AG04450 (cell line): ENCODE data around the gene ARX. TPM values are rescaled to one million over a fixed set of nuclear protein-coding genes. Genes with fewer than 3 reads are reported as not detected.
A peak's percentile ranks its signal among the peaks of the same experiment; 100 is the strongest.

Experiments
- CTCF ChIA-PET: fragments of 300-600, 350-600 bp; formaldehyde crosslinking; extraction: SDS; loops from one replicate; lab custom pipeline; 2022; ENCODE audit warnings: antibody characterized with exemption, inconsistent platforms; lab: Charles Lee
- POLR2A ChIA-PET: fragments of 350-600 bp; formaldehyde crosslinking; extraction: SDS; loops from one replicate; lab custom pipeline; 2021; ENCODE audit warnings: antibody characterized with exemption, inconsistent platforms; lab: Yijun Ruan, JAX
- DNase-seq: peaks from one replicate; pipeline ENCODE4 v3.0.0-alpha.2; 2011; ENCODE audit warnings: low read depth, low spot score
- H3K27ac ChIP-seq: one replicate; pipeline ENCODE4 v1.5.1; 2012; ENCODE audit warnings: low read depth, low read length, control low read depth
- H3K27me3 ChIP-seq: one replicate; pipeline ENCODE4 v1.6.0; 2012; ENCODE audit warnings: low read length; ENCODE audit not compliant: control insufficient read depth, insufficient read depth
- H3K4me3 ChIP-seq: 2 replicates; pipeline ENCODE4 v1.5.1; 2011; ENCODE audit warnings: mild to moderate bottlenecking, low read depth, low read length, control low read depth
- H3K9me3 ChIP-seq: 2 replicates; pipeline ENCODE4 v1.5.1; 2012; ENCODE audit warnings: low read length; ENCODE audit not compliant: control insufficient read depth, insufficient read depth
- CTCF ChIP-seq: IDR thresholded peaks from 2 replicates; pipeline ENCODE4 v1.5.1; 2011; ENCODE audit warnings: low read depth, low read length, control low read depth, inconsistent platforms
- polyA plus RNA-seq: library from polyadenylated mRNA; depleted of rRNA; stranded (reverse); fragments of >200 nt; gene quantifications from 2 replicates; pipeline ENCODE4 v1.2.3, GENCODE V29; 2011

The ARX gene
- polyA plus RNA-seq, 1 experiment: not detected

GRCh38 chrX:25005382-25006185 is 10.2 kb downstream of the ARX start:
- ChIA-PET POLR2A (no interaction called here), CTCF (no interaction called here)
- H3K9me3 ChIP-seq: no peaks in the 10 kb centered on the region; the same call in 1 of the 2 replicates
- no peak overlapping the region for H3K27ac ChIP-seq
- no peak for TF ChIP-seq CTCF
- H3K27me3 ChIP-seq: peaks cover 69% of the 10 kb centered on the region
- H3K4me3 ChIP-seq: peak overlapping the region; percentile 7; the same call in 1 of the 2 replicates
- no peak for DNase-seq

GRCh38 chrX:25005034-25005381 is 10.8 kb downstream of the ARX start:
- no peaks in the 10 kb centered on the region; the same call in 1 of the 2 replicates for H3K9me3 ChIP-seq
- POLR2A ChIA-PET: no interaction called here
- no peak for DNase-seq
- peaks cover 65% of the 10 kb centered on the region for H3K27me3 ChIP-seq
- no peak overlapping the region for H3K27ac ChIP-seq
- TF ChIP-seq CTCF: no peak
- CTCF ChIA-PET: no interaction called here
- peak overlapping the region; percentile 7; the same call in 1 of the 2 replicates for H3K4me3 ChIP-seq

GRCh38 chrX:25004485-25005032 is 11.2 kb downstream of the ARX start:
- POLR2A ChIA-PET: no interaction called here
- Histone ChIP-seq H3K9me3 (no peaks in the 10 kb centered on the region; the same call in 1 of the 2 replicates), H3K27ac (no peak overlapping the region), H3K27me3 (peaks cover 61% of the 10 kb centered on the region), H3K4me3 (no peak overlapping the region)
- no peak for TF ChIP-seq CTCF
- no peak for DNase-seq
- CTCF ChIA-PET: interaction anchor here (0.5 to 1.0 kb wide), 2 partner anchors 226 to 252 kb away, joined by 3 to 4 read pairs; no protein-coding TSS in a partner anchor

GRCh38 chrX:25004040-25004439 is 11.7 kb downstream of the ARX start:
- CTCF ChIA-PET: interaction anchor here (0.5 to 1.0 kb wide), 2 partner anchors 225 to 251 kb away, joined by 3 to 4 read pairs; no protein-coding TSS in a partner anchor
- no peak for TF ChIP-seq CTCF
- H3K27me3 ChIP-seq: peaks cover 56% of the 10 kb centered on the region
- no peak overlapping the region for H3K4me3 ChIP-seq
- no peaks in the 10 kb centered on the region; the same call in 1 of the 2 replicates for H3K9me3 ChIP-seq
- no peak overlapping the region for H3K27ac ChIP-seq
- POLR2A ChIA-PET: no interaction called here
- DNase-seq: no peak
